GM19328 (cell line): ENCODE data around the gene CTNNA2.
A peak's percentile ranks its signal among the peaks of the same experiment; 100 is the strongest.

ENCODE experiments used
- ATAC-seq: cut with Tn5 transposase; IDR thresholded peaks from one replicate; pipeline ENCODE4 v1.9.1; 2021; ENCODE audit warnings: mild to moderate bottlenecking, moderate library complexity; ENCODE audit not compliant: unreplicated experiment

CTNNA2 gene

GRCh38 chr2:79910643-79911042 is 397.8 kb downstream of the CTNNA2 start:
- no peak for ATAC-seq

- no peak for ATAC-seq
Observed at GRCh38 chr2:79915455-79915854, 402.6 kb downstream of the CTNNA2 start.

- ATAC-seq: no peak
Observed at GRCh38 chr2:79916285-79916684, 403.4 kb downstream of the CTNNA2 start.

DNA sequence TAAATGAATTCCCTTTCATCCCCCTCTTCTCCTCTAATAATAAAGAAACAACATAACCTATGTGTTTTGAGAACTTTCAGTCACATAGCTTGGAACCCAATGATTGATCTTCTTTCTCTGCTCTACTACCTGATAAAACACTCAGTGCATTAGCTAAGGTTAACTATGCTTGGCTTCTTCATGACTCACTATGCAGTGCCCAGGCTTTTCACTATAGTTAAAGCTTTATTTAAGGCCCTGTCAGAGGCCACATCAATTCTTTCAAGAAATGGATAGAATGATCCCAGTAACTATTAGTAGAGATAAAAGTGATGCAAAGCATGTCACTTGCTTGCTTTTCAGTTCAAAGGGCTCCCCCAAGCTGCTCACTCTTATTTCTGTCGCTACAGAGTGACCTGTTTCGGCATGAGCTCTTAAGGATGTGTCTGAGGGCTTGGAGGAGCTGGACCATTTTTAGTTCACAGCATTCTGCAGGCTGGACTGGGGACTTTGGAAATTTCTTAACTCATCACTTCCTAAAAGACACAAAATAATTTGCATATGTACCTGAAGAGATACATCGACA is 407.7 kb downstream of the CTNNA2 start:
- no peak for ATAC-seq

GRCh38 chr2:79929624-79930023 is 416.8 kb downstream of the CTNNA2 start:
- no peak for ATAC-seq

DNA sequence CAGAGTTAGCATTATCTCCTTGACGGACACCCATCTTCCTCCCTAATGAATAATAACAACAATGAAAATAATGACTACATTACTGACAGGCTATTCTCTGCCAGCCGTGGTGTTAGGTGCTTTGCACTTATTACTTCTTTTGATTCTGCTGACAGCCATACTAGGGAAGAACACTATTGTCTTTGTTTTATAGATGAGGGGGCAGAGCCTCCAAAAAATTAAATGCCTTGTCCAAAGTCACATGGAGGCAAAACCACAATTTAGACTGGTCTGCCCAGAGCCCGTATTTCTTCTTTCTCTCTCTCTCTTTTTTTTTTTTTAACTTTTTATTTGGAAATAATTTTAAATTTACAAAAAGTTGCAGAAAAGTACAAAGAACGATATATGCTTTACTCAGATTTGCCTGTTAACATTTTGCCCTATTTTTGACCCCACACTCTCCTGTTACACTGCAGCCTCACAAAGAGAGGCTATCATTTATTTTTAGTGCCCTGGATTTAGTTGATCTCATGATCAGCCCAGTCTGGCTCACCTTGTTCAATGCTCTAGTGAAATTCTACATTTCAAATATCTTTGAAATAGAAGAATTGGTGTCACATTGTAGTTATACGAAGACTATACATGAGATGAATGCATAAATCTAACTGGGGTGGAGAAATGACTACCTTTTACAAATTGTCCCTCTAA is 422.3 kb downstream of the CTNNA2 start:
- no peak for ATAC-seq

DNA sequence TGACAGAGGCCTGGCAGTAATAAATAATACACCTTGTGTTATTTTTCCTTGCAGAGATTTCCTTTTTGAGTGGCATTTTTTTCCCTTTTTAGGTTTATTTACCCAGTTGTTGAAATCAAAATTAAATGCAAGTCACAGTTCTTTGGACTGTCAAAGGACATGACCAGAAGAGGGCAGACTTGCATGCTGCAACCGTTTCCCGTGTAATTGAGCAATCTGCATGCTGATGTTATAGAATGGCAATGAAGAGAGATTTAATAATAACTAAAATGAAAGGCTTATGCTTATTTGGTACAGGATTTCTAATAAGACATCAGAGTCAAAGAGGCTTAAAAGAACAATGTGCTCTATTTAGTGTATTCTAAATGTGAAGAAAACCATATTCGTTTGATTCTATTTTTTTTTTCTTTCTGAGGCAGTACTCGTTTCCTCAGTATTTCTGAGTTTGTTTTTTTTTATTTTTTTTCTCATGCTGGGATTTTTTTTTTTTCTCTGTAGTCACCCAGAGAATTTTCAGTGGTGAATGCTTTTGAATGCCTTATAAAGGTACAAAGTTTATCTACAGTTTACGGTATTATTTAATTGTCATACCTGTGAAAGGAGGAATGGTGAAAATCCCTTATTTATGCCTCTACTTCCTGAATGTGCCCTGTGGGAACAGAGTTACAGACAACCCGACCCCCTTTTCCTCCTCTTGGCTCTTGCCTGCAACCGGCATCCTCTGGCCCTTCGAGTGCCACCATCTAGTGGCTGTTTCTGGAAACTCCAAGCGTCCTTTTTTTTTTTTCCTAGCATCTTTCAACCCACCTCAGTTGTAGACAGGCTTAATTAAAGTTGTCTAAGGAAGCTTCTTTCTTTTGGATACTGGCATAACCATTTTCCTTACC is 423.2 kb downstream of the CTNNA2 start:
- peak; percentile 74 for ATAC-seq

GRCh38 chr2:79936715-79937114 is 423.9 kb downstream of the CTNNA2 start:
- ATAC-seq: no peak

DNA sequence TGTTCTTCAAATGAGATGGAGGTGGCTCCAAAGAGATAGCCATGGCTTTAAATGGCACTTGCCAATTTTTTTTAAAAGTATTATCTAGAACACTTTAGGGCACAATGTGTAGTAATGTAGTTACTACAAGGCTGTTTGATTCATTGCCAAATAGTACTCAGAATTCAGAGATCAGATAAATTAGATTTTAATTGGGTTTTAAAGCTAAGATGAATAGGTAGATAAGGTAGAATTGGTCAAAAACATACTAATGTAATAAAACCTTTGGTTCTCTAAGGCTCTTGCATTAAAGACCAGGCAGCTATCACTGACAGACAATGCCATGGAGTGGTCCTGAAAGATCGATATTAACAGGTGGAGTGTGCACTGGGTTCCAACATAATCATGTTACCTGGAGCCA is 425.8 kb downstream of the CTNNA2 start:
- no peak for ATAC-seq

DNA sequence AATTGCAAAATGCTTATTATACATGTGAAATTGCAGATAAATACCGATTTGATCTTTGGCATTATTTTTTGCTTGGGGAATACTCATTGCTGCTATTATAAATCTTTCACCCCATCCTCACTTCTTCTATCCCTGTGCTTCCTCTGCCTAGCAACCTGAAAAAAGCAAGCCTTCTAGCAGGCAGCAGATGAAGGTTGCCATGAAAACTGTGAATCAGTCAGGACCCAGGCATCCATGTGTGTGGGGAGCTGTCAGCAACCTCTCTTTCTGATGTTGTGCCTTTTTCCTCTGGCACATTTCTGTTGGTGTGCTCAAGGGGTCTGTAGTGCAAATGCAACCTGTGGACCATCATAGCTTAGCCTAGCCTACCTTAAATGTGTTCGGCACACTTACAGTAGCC is 427.5 kb downstream of the CTNNA2 start:
- no peak for ATAC-seq

- ATAC-seq: no peak
Observed at GRCh38 chr2:79941179-79941578, 428.3 kb downstream of the CTNNA2 start.

DNA sequence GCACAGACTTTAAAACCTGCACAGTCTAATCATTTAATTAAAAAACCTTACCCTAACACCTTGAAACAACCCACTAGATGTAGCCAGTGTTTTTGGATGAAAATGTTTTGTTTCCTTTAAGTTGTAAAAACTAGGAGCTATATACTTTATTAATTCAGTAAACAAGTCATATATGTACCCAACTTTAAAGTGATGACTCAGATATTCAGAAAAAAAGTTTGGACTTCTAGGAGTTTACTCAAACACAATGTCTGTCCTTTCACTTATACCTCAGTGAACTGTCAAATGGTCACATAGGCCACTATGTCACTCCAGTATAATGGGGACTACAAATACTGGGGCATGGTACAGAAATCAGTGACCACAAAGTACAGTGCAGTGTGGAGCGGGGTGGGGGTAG is 431.4 kb downstream of the CTNNA2 start:
- ATAC-seq: no peak

GRCh38 chr2:79945653-79946445 is 433.0 kb downstream of the CTNNA2 start:
- no peak for ATAC-seq

- no peak for ATAC-seq
Observed at GRCh38 chr2:79947751-79948150, 434.9 kb downstream of the CTNNA2 start.

DNA sequence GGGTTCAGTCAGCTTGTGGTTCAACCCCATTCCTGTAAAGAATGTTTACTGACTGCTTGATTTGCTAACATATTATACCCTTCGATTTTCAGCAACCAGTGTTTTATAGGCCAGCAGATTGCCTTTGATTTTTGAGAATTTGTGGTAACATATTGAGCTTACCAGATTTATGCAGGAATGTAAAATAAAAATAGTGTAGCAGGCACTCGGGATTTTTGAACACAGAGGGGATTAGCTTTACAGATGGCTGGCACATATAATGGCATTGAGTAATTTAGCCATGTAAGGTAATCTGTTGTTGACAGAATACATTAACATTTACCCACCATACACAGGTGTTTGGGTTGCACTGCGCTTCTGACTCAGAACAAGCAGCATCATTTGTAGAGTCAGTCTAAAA is 437.7 kb downstream of the CTNNA2 start:
- ATAC-seq: no peak

DNA sequence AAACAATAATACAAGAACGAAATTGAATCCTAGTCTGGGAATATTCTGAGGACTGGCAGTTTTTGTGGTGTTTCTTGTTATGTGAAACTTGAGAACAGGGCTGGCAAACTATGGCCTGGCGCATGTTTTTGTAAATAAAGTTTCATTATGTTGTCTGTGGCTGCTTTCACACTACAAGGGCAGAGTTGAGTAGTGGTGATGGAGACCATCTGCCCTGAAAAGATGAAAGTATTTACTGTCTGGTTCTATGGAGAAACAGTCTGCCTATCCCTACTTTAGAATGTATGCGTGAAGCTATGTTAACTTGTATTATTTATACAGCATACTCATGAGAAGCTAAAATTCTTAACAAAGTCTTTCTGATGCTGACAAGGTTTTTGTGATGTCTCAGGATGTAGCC is 439.8 kb downstream of the CTNNA2 start:
- ATAC-seq: no peak

DNA sequence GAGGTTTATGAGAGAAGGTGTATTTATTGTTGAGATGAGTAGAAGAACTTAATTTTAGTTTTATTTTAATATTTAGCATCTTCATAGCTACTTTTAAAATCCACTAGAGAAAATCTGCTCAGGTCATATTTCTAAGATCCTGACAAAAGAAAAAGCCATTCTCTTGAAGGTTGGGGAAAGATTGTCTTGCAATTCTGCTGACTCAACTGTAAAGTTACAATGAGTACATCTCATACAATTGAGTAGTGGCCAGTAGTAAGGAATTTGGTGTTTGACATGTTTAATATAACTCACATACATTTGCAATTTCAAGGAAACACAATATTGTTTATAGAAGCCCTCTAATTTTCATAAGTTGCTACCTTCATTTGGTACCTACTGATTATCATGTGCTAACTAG is 447.2 kb downstream of the CTNNA2 start:
- no peak for ATAC-seq

- ATAC-seq: no peak
Observed at GRCh38 chr2:79960519-79960918, 447.7 kb downstream of the CTNNA2 start.

DNA sequence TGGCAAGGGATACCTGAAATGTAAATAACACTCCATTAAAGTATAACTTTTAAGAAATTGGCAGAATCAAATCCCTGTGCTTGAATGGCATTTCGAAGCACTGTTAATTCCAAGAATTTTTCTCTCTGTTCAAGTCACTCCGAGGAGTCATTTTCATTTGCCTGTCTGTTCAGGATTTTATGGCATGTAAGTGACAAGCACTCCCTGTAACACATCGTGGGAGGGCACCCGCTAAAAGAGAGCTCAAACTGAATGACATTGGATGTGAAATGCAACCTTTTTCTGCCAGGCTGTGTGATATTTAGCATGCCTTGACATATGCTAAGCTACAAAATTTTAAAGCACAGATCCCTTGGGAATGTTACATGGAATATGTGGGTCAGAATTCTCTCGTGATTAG is 452.1 kb downstream of the CTNNA2 start:
- ATAC-seq: no peak

DNA sequence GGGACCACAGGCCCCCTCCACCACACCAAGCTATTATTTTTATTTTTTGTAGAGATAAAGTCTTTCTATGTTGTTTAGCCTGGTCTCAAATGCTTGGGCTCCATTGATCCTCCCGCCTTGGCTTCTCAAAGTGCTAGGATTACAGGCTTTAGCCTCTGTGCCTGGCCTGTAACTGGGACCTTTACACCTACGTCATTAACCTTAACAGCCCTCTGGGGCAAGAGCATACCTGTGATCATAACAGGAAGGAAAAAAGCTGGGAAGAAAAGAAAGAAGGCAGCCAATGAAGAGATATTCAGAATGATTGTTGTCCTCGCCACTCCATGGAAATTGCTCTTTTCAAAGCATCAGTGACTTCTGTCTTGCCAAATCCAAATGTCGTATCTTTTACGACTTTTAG is 453.5 kb downstream of the CTNNA2 start:
- ATAC-seq: no peak

DNA sequence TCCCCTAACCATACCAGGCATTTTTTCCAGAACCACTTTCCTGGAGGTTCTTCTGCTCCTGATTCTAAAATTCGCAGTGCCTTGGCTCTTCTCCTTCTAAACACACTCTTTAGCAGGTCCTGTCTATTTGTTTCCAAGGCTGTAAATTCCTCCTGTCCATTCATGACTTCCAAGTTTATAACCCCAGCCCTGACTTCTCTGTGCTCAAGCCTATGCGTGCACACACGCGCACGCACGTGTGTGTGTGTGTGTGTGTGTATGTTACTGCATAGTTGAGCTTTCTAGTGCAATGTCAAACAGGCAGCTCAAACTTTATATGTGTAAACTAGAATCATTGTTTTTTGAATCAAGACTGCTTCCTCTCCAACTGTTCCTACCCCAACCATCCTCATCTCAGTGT is 454.0 kb downstream of the CTNNA2 start:
- no peak for ATAC-seq
